IPS-NIHi7 (cell line): ENCODE results near the gene AP1AR.
"Not testable (repeated sequence)": the region's sequence is repeated elsewhere in the genome, so short reads cannot be mapped to it uniquely, and the experiment has no call there.

Source experiments
- DNase-seq: peaks from one replicate; pipeline ENCODE4 v3.0.0; 2012; ENCODE audit warnings: mixed read lengths; ENCODE audit errors: extremely low spot score

The AP1AR gene

GRCh38 chr4:112279025-112279881 lies 47.7 kb downstream of the AP1AR start:
- no peak for DNase-seq

GRCh38 chr4:112279882-112280315 lies 48.3 kb downstream of the AP1AR start:
- no peak for DNase-seq

GRCh38 chr4:112280386-112281056 lies 48.9 kb downstream of the AP1AR start:
- no peak for DNase-seq

- not testable (repeated sequence) for DNase-seq
Observed at GRCh38 chr4:112281895-112282398, 50.4 kb downstream of the AP1AR start.

GRCh38 chr4:112282860-112283667 lies 51.5 kb downstream of the AP1AR start:
- DNase-seq = no peak

GRCh38 chr4:112284166-112284565 lies 52.6 kb downstream of the AP1AR start:
- no peak for DNase-seq

- no peak for DNase-seq
Observed at GRCh38 chr4:112284662-112285411, 53.2 kb downstream of the AP1AR start.

- no peak for DNase-seq
Observed at GRCh38 chr4:112287258-112287989, 55.8 kb downstream of the AP1AR start.

- DNase-seq = no peak
Observed at GRCh38 chr4:112288455-112288854, 56.9 kb downstream of the AP1AR start.

- DNase-seq = no peak
Observed at GRCh38 chr4:112289407-112290253, 58.0 kb downstream of the AP1AR start.

- DNase-seq = no peak
Observed at GRCh38 chr4:112290341-112290740, 58.8 kb downstream of the AP1AR start.

- no peak for DNase-seq
Observed at GRCh38 chr4:112296949-112297880, 65.6 kb downstream of the AP1AR start, which contains the start of gene ALPK1. ALPK1 (plus strand) TSS chr4:112297369.

- DNase-seq = no peak
Observed at GRCh38 chr4:112299721-112300120, 68.1 kb downstream of the AP1AR start.

- DNase-seq = no peak
Observed at GRCh38 chr4:112302320-112303274, 71.0 kb downstream of the AP1AR start.

- not testable (repeated sequence) for DNase-seq
Observed at GRCh38 chr4:112305477-112305876, 73.9 kb downstream of the AP1AR start.

- DNase-seq = not testable (repeated sequence)
Observed at GRCh38 chr4:112309263-112309791, 77.7 kb downstream of the AP1AR start.

GRCh38 chr4:112311516-112311915 lies 79.9 kb downstream of the AP1AR start:
- no peak for DNase-seq
